ENCODE results near the gene TNFRSF12A. TPM values are rescaled to one million over a fixed set of nuclear protein-coding genes. Genes with fewer than 3 reads are reported as not detected.

The TNFRSF12A gene
- total and polyA plus RNA-seq, 10 of the 15 experiments (the other 5 are each of a cell fraction or from before 2014, with no cell fraction given) = 0.35 to 1.7 (median 1.2) TPM; not detected in 2

GRCh38 chr16:3032624-3033023 is 12.5 kb downstream of the TNFRSF12A start (continued):
- TF ChIP-seq ZBTB11 (CRISPR knock-in tag; IDR thresholded peaks at IDR 0.05) (no peak), SUPT20H (IDR thresholded peaks at IDR 0.05; ENCODE audit: borderline replicate concordance, control insufficient read depth, low read depth, low read length) (no peak), POLR2AphosphoS2 (IDR thresholded peaks at IDR 0.05; ENCODE audit: low read depth, low read length) (no peak), CTCF (IDR thresholded peaks at IDR 0.05 in 2 of 3, conservative IDR thresholded peaks at IDR 0.05 in 1 of 3; ENCODE audit: control insufficient read depth in 2 of 3, extremely low read depth in 1 of 3, insufficient read depth in 1 of 3, low read depth in 3 of 3, low read length in 3 of 3) (no peak)

- SMC1A ChIA-PET (ENCODE audit: uncharacterized antibody, unreplicated experiment) = interaction anchor here (0.9 kb wide), 1 partner anchor 93 kb away, joined by 3 read pairs; no protein-coding TSS in a partner anchor
- peaks cover 8 to 17% of the 10 kb centered on the region in 2 experiments; a peak in 3 of 4 replicates for H3K27me3 ChIP-seq (replicated peaks in 1 of 2; ENCODE audit: control insufficient read depth in 2 of 2, insufficient read depth in 2 of 2, low read length in 1 of 2)
- CTCF ChIA-PET = interaction anchor here (0.8 to 18.2 kb wide), 5 partner anchors 7 to 101 kb away, joined by 3 to 421 read pairs (median 10); no protein-coding TSS in a partner anchor
- 9% methylated on average over 19 of the region's 19 CpGs for WGBS (ENCODE audit: insufficient coverage, insufficient replicate concordance, low lambda C conversion rate, missing lambda C conversion rate)
- BruUV-seq (replicated peaks) = no TSS peak
- no peak overlapping the region for H3K4me2 ChIP-seq (ENCODE audit: control insufficient read depth, insufficient read depth)
- intact Hi-C loops (cut with micrococcal nuclease; ENCODE audit: unreplicated experiment) (no loop called here), in situ Hi-C loops (cut with MboI) (no loop called here)
- no peaks in the 10 kb centered on the region for H4K20me1 ChIP-seq (ENCODE audit: control insufficient read depth, insufficient read depth)
- POLR2A ChIA-PET = interaction anchor here (1.0 kb wide), 1 partner anchor 45 kb away, joined by 3 read pairs; no protein-coding TSS in a partner anchor
- RAD21 ChIA-PET (ENCODE audit: unreplicated experiment) = interaction anchor here (2.0 kb wide), 1 partner anchor 23 kb away, joined by 12 read pairs; no protein-coding TSS in a partner anchor
- no peak for ATAC-seq
- H3K4me3 ChIP-seq = no peak overlapping the region
- H2AFZ ChIP-seq (ENCODE audit: control insufficient read depth, low read depth, low read length) = no peak overlapping the region
- peaks cover 6% of the 10 kb centered on the region for H3K4me1 ChIP-seq (ENCODE audit: control insufficient read depth, insufficient read depth, low read length)
- no peak for FAIRE-seq
- TF ChIP-seq PAX8 (IDR thresholded peaks at IDR 0.05) (no peak), TCF7 (IDR thresholded peaks at IDR 0.05; ENCODE audit: borderline replicate concordance) (no peak), MEF2A (IDR thresholded peaks at IDR 0.05; ENCODE audit: insufficient read depth, low read depth, low read length) (no peak), SMAD5 (IDR thresholded peaks at IDR 0.05; ENCODE audit: low read depth) (no peak), ZBTB4 (CRISPR knock-in tag; IDR thresholded peaks at IDR 0.05) (no peak), SIX5 (IDR thresholded peaks at IDR 0.05; ENCODE audit: low read depth, low read length, severe bottlenecking) (no peak), IRF3 (IDR thresholded peaks at IDR 0.05) (no peak)
- no peak for DNase-seq (ENCODE audit: low read depth, low spot score)
- H3K9me3 ChIP-seq (replicated peaks; ENCODE audit: control insufficient read depth, insufficient read depth, low read length) = no peaks in the 10 kb centered on the region
- no peaks in the 10 kb centered on the region for H3K79me2 ChIP-seq (ENCODE audit: control insufficient read depth, insufficient read depth, low read length)
- H3K36me3 ChIP-seq (ENCODE audit: control insufficient read depth in 2 of 2, insufficient read depth in 2 of 2, low read length in 1 of 2) = no peaks in the 10 kb centered on the region
- H3K9ac ChIP-seq (ENCODE audit: control insufficient read depth, insufficient read depth, low read length) = no peak overlapping the region
- no peak overlapping the region for H3K27ac ChIP-seq (ENCODE audit: control insufficient read depth, insufficient read depth)
Observed at GRCh38 chr16:3035289-3035971, 15.3 kb downstream of the TNFRSF12A start.
